Endothelial cell of umbilical vein (primary cell): ENCODE results near the gene DHFR. TPM values are rescaled to one million over a fixed set of nuclear protein-coding genes. Genes with fewer than 3 reads are reported as not detected.

Source experiments
- BruUV-seq: library from RNA; stranded (reverse); fragments of 400-500 nt; replicated peaks from 2 replicates; lab custom pipeline; 2021; lab: Mats Ljungman, UMichigan
- CTCF ChIA-PET: fragments of 300-600, 350-600 bp; sonication (Branson Sonifier 250); formaldehyde crosslinking; loops from one replicate; lab custom pipeline; 2021; ENCODE audit warnings: antibody characterized with exemption, inconsistent platforms; lab: Charles Lee
- POLR2A ChIA-PET: fragments of 300-600, 350-600 bp; sonication (Branson Sonifier 250); formaldehyde crosslinking; loops from one replicate; lab custom pipeline; 2021; ENCODE audit warnings: antibody characterized with exemption, inconsistent platforms; lab: Charles Lee
- DNase-seq: peaks from one replicate; pipeline ENCODE4 v3.0.0-alpha.2; 2011; ENCODE audit warnings: low read depth, low spot score
- FAIRE-seq: peaks from 2 replicates; lab custom pipeline; 2011; peaks lifted over from hg19 to GRCh38; lab: Jason Lieb, UNC
- H2AFZ ChIP-seq: 2 replicates; pipeline ENCODE4 v1.6.0; 2012; ENCODE audit warnings: low read depth, low read length, control low read depth, inconsistent platforms
- H3K27ac ChIP-seq: 2 replicates; pipeline ENCODE4 v1.5.1; 2011; ENCODE audit warnings: low read depth, mild to moderate bottlenecking, control low read depth, low read length, moderate library complexity; ENCODE audit not compliant: insufficient read depth
- H3K27me3 ChIP-seq, 2 experiments: 2 replicates each; pipeline versions ENCODE4 v1.6.0 to v1.6.1; 2011; ENCODE audit warnings: low read length in 2 of 2, mixed read lengths in 1 of 2; ENCODE audit not compliant: control insufficient read depth in 2 of 2, insufficient read depth in 2 of 2
- H3K36me3 ChIP-seq, 2 experiments: 2 replicates in 1 of 2; 3 replicates in 1 of 2; pipeline ENCODE4 v1.5.1; 2011; ENCODE audit warnings: low read length in 2 of 2, mild to moderate bottlenecking in 1 of 2, moderate library complexity in 1 of 2; ENCODE audit not compliant: control insufficient read depth in 2 of 2, insufficient read depth in 2 of 2; ENCODE audit errors: extremely low read depth in 1 of 2
- H3K4me1 ChIP-seq: 3 replicates; pipeline ENCODE4 v1.5.1; 2011; ENCODE audit warnings: mild to moderate bottlenecking, low read length; ENCODE audit not compliant: control insufficient read depth, insufficient read depth; ENCODE audit errors: extremely low read depth
- H3K4me2 ChIP-seq: 2 replicates; pipeline ENCODE4 v1.6.1; 2011; ENCODE audit warnings: low read length, control low read depth, mixed read lengths; ENCODE audit not compliant: insufficient read depth
- H3K4me3 ChIP-seq, 3 experiments: fragments of 200-600 bp in 1 of 3; sonication (generic), shearing (Covaris generic) in 1 of 3; replicated peaks in 1 of 3; 2 replicates each; pipeline ENCODE4 v1.5.1; 2011 to 2016; ENCODE audit warnings: control low read depth in 3 of 3, low read length in 3 of 3, mild to moderate bottlenecking in 2 of 3, inconsistent platforms in 1 of 3, low read depth in 1 of 3, moderate library complexity in 1 of 3; ENCODE audit not compliant: insufficient read depth in 1 of 3
- H3K79me2 ChIP-seq: 2 replicates; pipeline ENCODE4 v1.6.0; 2012; ENCODE audit warnings: low read length, inconsistent platforms; ENCODE audit not compliant: control insufficient read depth, insufficient read depth
- H3K9ac ChIP-seq: replicated peaks from 2 replicates; pipeline ENCODE3; 2011; ENCODE audit warnings: low read length, control low read depth; ENCODE audit not compliant: insufficient read depth; ENCODE audit errors: extremely low read depth
- H3K9me1 ChIP-seq: replicated peaks from 3 replicates; pipeline ENCODE4 v1.6.0; 2011; ENCODE audit warnings: mild to moderate bottlenecking, low read length; ENCODE audit not compliant: control insufficient read depth, insufficient read depth; ENCODE audit errors: extremely low read depth
- H3K9me3 ChIP-seq: replicated peaks from 2 replicates; pipeline ENCODE4 v1.5.1; 2012; ENCODE audit warnings: low read length, inconsistent platforms; ENCODE audit not compliant: control insufficient read depth, insufficient read depth
- H4K20me1 ChIP-seq: replicated peaks from 2 replicates; pipeline ENCODE3; 2011; ENCODE audit warnings: mild to moderate bottlenecking, low read length; ENCODE audit not compliant: control insufficient read depth, insufficient read depth; ENCODE audit errors: extremely low read depth
- CTCF ChIP-seq, 2 donors: IDR thresholded peaks; 1 replicate in 1 of 2; 2 replicates in 1 of 2; pipeline ENCODE4 v1.5.1; 2011; ENCODE audit warnings: low read length in 2 of 2, mild to moderate bottlenecking in 2 of 2, moderate library complexity in 2 of 2, control low read depth in 1 of 2, inconsistent platforms in 1 of 2, low read depth in 1 of 2; ENCODE audit not compliant: insufficient read depth in 1 of 2; ENCODE audit errors: extremely low read depth in 1 of 2
- EZH2 ChIP-seq: IDR thresholded peaks from 2 replicates; pipeline ENCODE4 v1.6.1; 2012; ENCODE audit warnings: borderline replicate concordance, low read depth, mild to moderate bottlenecking, moderate library complexity, low read length, inconsistent platforms; ENCODE audit not compliant: severe bottlenecking
- FOS ChIP-seq: IDR thresholded peaks from 2 replicates; pipeline ENCODE4 v1.6.1; 2011; ENCODE audit warnings: mild to moderate bottlenecking, low read length, moderate library complexity, borderline replicate concordance; ENCODE audit not compliant: insufficient read depth
- GATA2 ChIP-seq: IDR thresholded peaks from 2 replicates; pipeline ENCODE4 v1.7.0; 2011; ENCODE audit warnings: low read depth, mild to moderate bottlenecking, moderate library complexity, mixed read lengths, low read length; ENCODE audit not compliant: insufficient read length, insufficient read depth
- JUN ChIP-seq: IDR thresholded peaks from 2 replicates; pipeline ENCODE4 v1.6.1; 2011; ENCODE audit warnings: borderline replicate concordance, low read depth; ENCODE audit not compliant: insufficient read length, insufficient read depth
- MAX ChIP-seq: IDR thresholded peaks from 2 replicates; pipeline ENCODE4 v1.6.1; 2011; ENCODE audit not compliant: insufficient read depth, insufficient read length
- MYC ChIP-seq: IDR thresholded peaks from one replicate; pipeline ENCODE4 v1.6.1; 2011; ENCODE audit warnings: mild to moderate bottlenecking, low read depth, low read length
- POLR2A ChIP-seq: IDR thresholded peaks from 2 replicates; pipeline ENCODE4 v1.6.1; 2012; ENCODE audit warnings: low read depth, mild to moderate bottlenecking, control low read depth, low read length
- POLR2AphosphoS5 ChIP-seq: IDR thresholded peaks from 2 replicates; pipeline ENCODE4 v1.6.1; 2012; ENCODE audit warnings: low read depth, mild to moderate bottlenecking, control low read depth, low read length, moderate library complexity; ENCODE audit not compliant: insufficient read depth
- dilution Hi-C: fragments of 300-500 bp; cut with MboI; formaldehyde crosslinking; loops from one replicate; pipeline ENCODE4 v1.15.0; 2019; ENCODE audit warnings: low sequenced_read_pairs; ENCODE audit not compliant: extremely low pct_ligation_motif_present
- intact Hi-C: fragments of 100-400 bp; cut with micrococcal nuclease; formaldehyde crosslinking; loops from one replicate; pipeline ENCODE4 v1.10.0; 2022
- polyA plus RNA-seq, 4 experiments: library from polyadenylated mRNA; depleted of rRNA in 3 of 4; stranded (reverse) in 3 of 4; unstranded in 1 of 4; fragments of >200 nt; gene quantifications; 2 replicates each; pipeline versions ENCODE4 v1.2.1 to v1.2.3, GENCODE V29; 2011 to 2012; ENCODE audit warnings: missing spikeins in 1 of 4
- total RNA-seq: library from RNA; stranded (reverse); gene quantifications from 2 replicates; pipeline ENCODE4 v1.2.3, GENCODE V29; 2021

Gene DHFR
- total and polyA plus RNA-seq, 2 donors (not counting 3 experiments of a cell fraction or from before 2014, with no cell fraction given): 17.6 to 35.8 TPM

- TF ChIP-seq MAX (no peak), POLR2AphosphoS5 (no peak), GATA2 (no peak)
- ChIA-PET POLR2A (interaction anchor here (1.6 kb wide), 1 partner anchor 249 kb away, joined by 5 read pairs; the partner anchor contains the start of gene ZFYVE16), CTCF (interaction anchor here (0.6 to 4.5 kb wide), 4 partner anchors 13 to 565 kb away, joined by 3 to 22 read pairs (median 4); no protein-coding TSS in a partner anchor)
- dilution Hi-C loops: no loop called here
- H3K9me1 ChIP-seq: no peaks in the 10 kb centered on the region
- FAIRE-seq: no peak
- H3K27ac ChIP-seq: peak overlapping the region; percentile 17
- H3K9me3 ChIP-seq: no peaks in the 10 kb centered on the region
- no peaks in the 10 kb centered on the region for H4K20me1 ChIP-seq
- BruUV-seq: no TSS peak
- H3K27me3 ChIP-seq: no peaks in the 10 kb centered on the region
- no peak overlapping the region for H3K9ac ChIP-seq
- H3K79me2 ChIP-seq: peaks cover 22% of the 10 kb centered on the region
- H3K4me1 ChIP-seq: peaks cover 20% of the 10 kb centered on the region
- peaks cover 0 to 1% of the 10 kb centered on the region in 2 experiments for H3K36me3 ChIP-seq
- DNase-seq: no peak
- intact Hi-C loops: loop anchor here (5.0 kb wide), 2 partner anchors 399 to 564 kb away; partner anchors contain the start of gene SERINC5
- H3K4me3 ChIP-seq: no peak overlapping the region
- no peak overlapping the region for H2AFZ ChIP-seq
- no peak overlapping the region for H3K4me2 ChIP-seq
Observed at GRCh38 chr5:80656425-80656824, 1.6 kb upstream of the DHFR start.

- no peak for TF ChIP-seq GATA2
- no peak for TF ChIP-seq CTCF (IDR thresholded peaks at IDR 0.05; ENCODE audit: extremely low read depth in 1 of 2, insufficient read depth in 1 of 2, low read depth in 1 of 2, low read length in 2 of 2)
- TF ChIP-seq POLR2A: no peak
- no peak for TF ChIP-seq JUN
- TF ChIP-seq EZH2: no peak
- no peak for TF ChIP-seq MYC
- no peak for TF ChIP-seq FOS
- TF ChIP-seq POLR2AphosphoS5: no peak
- no peak for TF ChIP-seq MAX
- peak; percentile 61 for FAIRE-seq
- BruUV-seq: TSS peak; percentile 71
- Histone ChIP-seq H3K4me1 (peaks cover 20% of the 10 kb centered on the region), H3K79me2 (peaks cover 22% of the 10 kb centered on the region), H4K20me1 (no peaks in the 10 kb centered on the region), H3K9me3 (no peaks in the 10 kb centered on the region), H3K27me3 (no peaks in the 10 kb centered on the region), H2AFZ (peak overlapping the region; percentile 97), H3K4me2 (peak overlapping the region; percentile 100), H3K9me1 (no peaks in the 10 kb centered on the region), H3K4me3 (peak overlapping the region; percentile 76 to 93 (median 81)), H3K36me3 (no peaks in the 10 kb centered on the region), H3K27ac (peak overlapping the region; percentile 79), H3K9ac (peak overlapping the region; percentile 87)
- intact Hi-C loops: loop anchor here (1.0 to 5.0 kb wide), 5 partner anchors 167 to 563 kb away; partner anchors contain the start of genes FAM151B and SERINC5
- ChIA-PET CTCF (interaction anchor here (1.0 to 4.5 kb wide), 4 partner anchors 17 to 309 kb away, joined by 3 to 22 read pairs (median 4); no protein-coding TSS in a partner anchor), POLR2A (interaction anchor here (1.6 kb wide), 1 partner anchor 247 kb away, joined by 5 read pairs; the partner anchor contains the start of gene ZFYVE16)
- DNase-seq: no peak
- dilution Hi-C loops: no loop called here
Observed at GRCh38 chr5:80655231-80655774, 520 bp upstream of the DHFR start.
